HG03064 (cell line): Measurements from ENCODE around the gene PFKFB2.

Experiments used
- ATAC-seq: cut with Tn5 transposase; IDR thresholded peaks from one replicate; pipeline ENCODE4 v1.9.1; 2021; ENCODE audit warnings: low read depth; ENCODE audit not compliant: unreplicated experiment

PFKFB2 gene

GRCh38 chr1:207088161-207088560 is 35.1 kb downstream of the PFKFB2 start:
- no peak for ATAC-seq

- no peak for ATAC-seq
These were observed 35.9 kb downstream of the PFKFB2 start, which contains the start of gene C4BPB for GRCh38 chr1:207088701-207089626. Gene C4BPB, plus strand, starts transcription at chr1:207088860. Its CDS starts 672 bp downstream, at chr1:207089532.

- no peak for ATAC-seq
These were observed 36.7 kb downstream of the PFKFB2 start for GRCh38 chr1:207089627-207090355.

GRCh38 chr1:207091200-207091908 is 38.3 kb downstream of the PFKFB2 start:
- no peak for ATAC-seq

GRCh38 chr1:207093944-207094343 is 40.9 kb downstream of the PFKFB2 start:
- ATAC-seq: no peak

- no peak for ATAC-seq
These were observed 44.8 kb downstream of the PFKFB2 start for GRCh38 chr1:207097871-207098324.

GRCh38 chr1:207101720-207102119 is 48.6 kb downstream of the PFKFB2 start:
- no peak for ATAC-seq

GRCh38 chr1:207102146-207102545 is 49.1 kb downstream of the PFKFB2 start:
- no peak for ATAC-seq

GRCh38 chr1:207102659-207103058 is 49.6 kb downstream of the PFKFB2 start:
- ATAC-seq: no peak

GRCh38 chr1:207103892-207104373 is 50.9 kb downstream of the PFKFB2 start, which contains the start of gene C4BPA:
Gene C4BPA, plus strand, starts transcription at chr1:207104233. Its CDS starts 8,793 bp downstream, at chr1:207113026.
- no peak for ATAC-seq

GRCh38 chr1:207109004-207109403 is 55.9 kb downstream of the PFKFB2 start:
- no peak for ATAC-seq

- ATAC-seq: no peak
These were observed 59.7 kb downstream of the PFKFB2 start for GRCh38 chr1:207112616-207113296.

GRCh38 chr1:207115269-207115668 is 62.2 kb downstream of the PFKFB2 start:
- ATAC-seq: no peak

- no peak for ATAC-seq
These were observed 71.3 kb downstream of the PFKFB2 start for GRCh38 chr1:207124389-207124788.

GRCh38 chr1:207128336-207128921 is 75.4 kb downstream of the PFKFB2 start:
- ATAC-seq: no peak

GRCh38 chr1:207129053-207129452 is 76.0 kb downstream of the PFKFB2 start:
- ATAC-seq: no peak
